Putamen (tissue), 1 donor: Measurements from ENCODE around the gene OR52B6.
A peak's percentile ranks its signal among the peaks of the same experiment; 100 is the strongest.
"Not testable (repeated sequence)": the region's sequence is repeated elsewhere in the genome, so short reads cannot be mapped to it uniquely, and the experiment has no call there.

ENCODE experiments used
- DNase-seq: peaks from one replicate; pipeline ENCODE4 v3.0.0-alpha.2; 2016; ENCODE audit warnings: low spot score

Gene OR52B6

DNA sequence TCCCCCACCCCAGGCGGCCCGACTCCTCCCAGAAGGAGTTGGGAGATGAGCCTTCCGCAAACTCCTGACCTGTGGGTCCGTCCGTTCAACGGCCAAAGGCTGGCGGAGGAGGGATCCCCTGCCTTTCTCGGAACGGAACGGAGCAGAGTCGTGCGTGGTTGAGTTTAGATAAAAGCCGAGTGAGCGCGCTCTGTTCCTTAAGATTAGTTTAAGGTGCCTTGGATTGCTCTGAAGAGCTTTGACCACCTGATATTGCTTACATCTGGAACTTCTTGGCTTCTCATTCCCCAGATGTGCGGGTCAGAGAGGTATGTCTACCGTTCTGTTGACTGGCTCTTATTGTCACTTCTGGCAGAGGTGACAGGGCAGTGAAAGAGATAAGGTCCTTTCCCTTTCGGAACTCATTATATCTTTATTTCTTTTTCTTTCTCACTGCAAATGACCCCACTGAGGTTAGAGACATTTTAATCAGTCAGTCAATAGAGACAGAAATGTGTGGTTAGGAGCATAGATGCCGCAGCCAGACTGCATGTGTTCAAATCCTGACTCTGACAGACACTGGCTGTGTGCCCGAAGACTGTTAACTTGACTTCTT, 16.0 kb downstream of the OR52B6 start, which contains the start of gene TRIM6:
TRIM6 (plus strand) TSS at position 31 of the 595 bp plus-strand sequence; CDS start at position 292, 261 bp downstream.
- no peak for DNase-seq

DNA sequence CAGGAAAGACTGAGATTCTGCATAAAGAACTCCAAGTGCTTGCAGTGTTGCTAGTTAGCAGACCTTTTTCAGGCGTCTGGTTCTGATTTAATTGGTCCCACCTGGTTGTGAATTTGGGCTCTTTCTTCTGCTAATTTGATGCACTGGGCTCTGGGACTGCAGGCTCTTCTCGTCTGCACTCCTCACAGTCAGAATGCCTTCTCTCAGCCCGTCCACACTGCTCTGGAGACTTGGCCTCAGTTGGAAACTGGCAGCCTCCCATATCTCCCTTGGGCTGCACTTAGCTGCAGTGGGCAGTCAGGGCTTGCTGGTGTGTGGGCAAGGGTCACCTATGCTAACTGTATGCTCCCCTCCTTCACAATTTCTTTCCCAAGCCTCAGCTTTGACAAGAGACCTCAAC, 17.3 kb downstream of the OR52B6 start:
- DNase-seq, result no peak

DNA sequence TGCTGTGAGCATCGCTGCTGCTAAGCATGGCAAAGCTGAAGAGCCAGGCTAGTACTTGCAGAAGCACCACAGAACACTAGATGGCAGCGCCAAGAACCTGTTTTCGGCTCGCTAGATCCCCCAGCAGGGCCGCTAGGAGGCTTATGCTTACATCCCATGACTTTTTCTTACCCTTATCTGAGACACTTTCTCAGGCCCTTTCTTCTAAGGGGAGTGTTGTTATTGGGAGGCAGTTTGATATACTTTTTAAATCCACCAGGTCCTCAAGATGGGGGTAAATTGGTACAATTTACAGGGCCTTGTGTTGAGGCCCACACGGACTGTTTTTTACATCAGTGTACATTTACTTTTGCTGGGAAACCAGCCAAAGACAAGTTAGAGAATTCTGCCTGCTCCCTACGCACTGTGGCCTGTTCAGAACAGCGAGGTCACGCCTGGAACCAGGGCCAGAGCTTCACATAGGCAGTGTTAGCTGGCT, 19.7 kb downstream of the OR52B6 start:
- DNase-seq, result no peak

- not testable (repeated sequence) for DNase-seq
Measured at GRCh38 chr11:5602791-5603190, 22.1 kb downstream of the OR52B6 start.

GRCh38 chr11:5603326-5603725, 22.6 kb downstream of the OR52B6 start:
- DNase-seq, result no peak

- no peak for DNase-seq
Measured at GRCh38 chr11:5604896-5605295, 24.2 kb downstream of the OR52B6 start.

- no peak for DNase-seq
Measured at GRCh38 chr11:5605849-5606248, 25.2 kb downstream of the OR52B6 start.

- no peak for DNase-seq
Measured at GRCh38 chr11:5608808-5609207, 28.1 kb downstream of the OR52B6 start.

DNA sequence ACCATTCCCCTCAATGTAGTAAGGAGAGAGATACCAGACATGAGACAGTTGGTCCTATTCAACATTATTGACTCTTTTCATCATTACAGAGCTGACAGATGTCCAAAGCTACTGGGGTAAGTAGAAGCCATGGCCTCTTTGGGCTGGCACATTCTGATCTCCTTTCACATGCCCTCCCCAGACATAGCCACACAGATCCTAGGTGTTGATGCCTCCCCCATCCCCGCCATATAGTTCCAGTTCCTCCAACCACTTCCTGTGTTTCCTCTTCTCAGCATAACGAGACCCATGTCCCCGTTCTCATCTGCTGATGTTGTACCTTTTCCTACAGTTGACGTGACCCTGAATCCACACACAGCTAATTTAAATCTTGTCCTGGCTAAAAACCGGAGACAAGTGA, 29.8 kb downstream of the OR52B6 start:
- DNase-seq, result no peak

DNA sequence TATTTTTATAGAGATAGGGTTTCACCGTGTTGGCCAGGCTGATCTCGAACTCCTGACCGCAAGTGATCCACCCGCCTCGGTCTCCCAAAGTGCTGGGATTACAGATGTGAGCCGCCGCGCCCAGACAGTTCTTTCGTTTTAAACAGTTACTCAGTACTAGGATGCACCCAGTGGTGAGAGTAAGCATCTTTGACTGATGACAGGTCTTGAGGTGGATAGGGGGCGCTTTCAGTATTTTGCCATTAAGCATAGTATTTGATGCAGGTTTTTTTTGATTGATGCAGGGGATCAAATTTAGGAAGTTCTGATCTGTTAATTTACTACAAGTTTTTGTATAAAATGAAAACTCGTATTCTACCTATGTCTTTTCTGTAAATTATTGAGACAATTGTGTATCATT, 30.9 kb downstream of the OR52B6 start:
- DNase-seq, result no peak

DNA sequence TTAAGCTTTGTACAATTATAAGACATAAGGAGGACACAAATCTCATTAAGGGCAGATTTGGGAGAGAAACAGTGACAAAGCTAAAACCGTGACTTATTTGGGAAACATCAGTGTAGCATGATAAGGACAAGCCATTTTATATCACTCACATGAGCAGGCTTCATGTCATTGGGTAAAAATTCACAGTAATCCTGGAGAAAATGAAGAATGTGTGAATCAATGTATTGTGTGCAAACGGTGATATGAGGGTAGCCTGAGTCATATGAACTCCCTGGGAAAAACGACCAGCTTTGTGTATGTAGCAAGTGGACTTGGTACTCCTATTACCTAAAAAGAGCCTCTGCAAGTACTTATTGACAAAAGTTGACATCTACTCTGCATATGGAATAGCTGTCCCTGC, 38.1 kb downstream of the OR52B6 start:
- DNase-seq, result no peak

- no peak for DNase-seq
Measured at GRCh38 chr11:5620651-5621521, 40.2 kb downstream of the OR52B6 start.

- no peak for DNase-seq
Measured at GRCh38 chr11:5621580-5621979, 40.9 kb downstream of the OR52B6 start.

GRCh38 chr11:5622802-5623201, 42.1 kb downstream of the OR52B6 start:
- no peak for DNase-seq

GRCh38 chr11:5624489-5625279, 44.0 kb downstream of the OR52B6 start, which contains the start of gene TRIM34:
TRIM34 (plus strand) TSS chr11:5625001; CDS start chr11:5632332, 7,331 bp downstream.
- DNase-seq, result peak; percentile 49

DNA sequence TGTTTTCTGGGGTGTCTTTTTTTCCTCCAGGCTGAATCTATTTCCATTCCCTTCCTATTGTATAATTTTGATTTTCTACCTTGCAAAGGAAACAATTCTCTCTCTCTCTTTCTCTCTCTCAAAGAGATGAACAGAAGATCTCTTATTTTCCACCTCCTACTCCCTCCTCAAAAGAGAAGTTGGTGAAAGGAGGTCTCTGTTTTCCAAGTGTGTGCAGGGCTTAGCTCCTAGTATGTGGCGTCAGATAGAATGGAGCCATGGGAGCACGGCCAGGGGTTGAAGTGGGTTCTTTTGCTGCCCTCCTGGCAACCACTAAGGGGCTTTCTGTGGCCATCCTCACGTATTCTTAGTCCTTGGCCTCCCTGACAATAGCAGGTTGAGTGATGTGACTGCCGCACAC, 44.6 kb downstream of the OR52B6 start:
- DNase-seq, result no peak

DNA sequence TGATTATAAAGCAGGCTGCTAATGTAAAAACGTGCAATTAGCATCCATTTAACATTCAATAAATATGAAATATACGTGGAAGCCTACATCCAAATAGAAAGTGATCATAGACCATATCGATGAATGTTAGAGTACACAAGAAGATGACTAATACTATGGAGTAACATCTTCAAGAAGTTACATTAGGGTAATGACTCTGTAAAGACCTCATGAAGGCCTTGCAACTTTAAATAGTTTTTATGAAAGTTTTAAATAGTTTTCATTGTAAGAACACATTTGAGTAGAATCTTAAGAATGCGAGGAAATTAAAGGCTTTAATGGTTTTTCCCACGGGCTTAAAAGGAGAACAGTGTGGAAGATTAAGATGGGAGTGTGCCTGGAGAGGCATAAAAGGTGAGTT, 45.5 kb downstream of the OR52B6 start:
- no peak for DNase-seq

- DNase-seq, result no peak
Measured at GRCh38 chr11:5631417-5631816, 50.7 kb downstream of the OR52B6 start.
